ENCODE measurements around the gene CTCFL. TPM values are rescaled to one million over a fixed set of nuclear protein-coding genes. Genes with fewer than 3 reads are reported as not detected.

The CTCFL gene
- total RNA-seq, 1 experiment from 2014 or later: not detected

DNA sequence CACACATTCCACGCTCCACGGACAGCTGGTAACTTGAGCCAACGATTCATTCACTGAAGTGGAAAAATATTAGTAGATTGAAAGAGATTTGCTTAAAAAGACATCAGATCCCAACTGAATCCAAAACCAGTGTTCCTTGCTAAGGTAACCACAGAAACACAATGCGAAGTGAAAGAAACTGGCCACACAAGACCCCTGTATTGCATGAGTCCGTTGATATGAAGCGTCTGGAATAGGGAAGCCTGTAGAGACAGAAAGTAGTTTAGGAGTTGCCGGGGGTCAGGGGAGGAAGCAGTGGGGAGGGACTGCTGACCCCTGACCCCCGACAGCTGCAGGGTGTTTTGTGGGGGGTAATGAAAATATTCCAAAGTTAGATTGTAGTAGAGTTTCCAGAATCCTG is 46.0 kb upstream of the CTCFL start:
- intact Hi-C loops (cut with micrococcal nuclease; ENCODE audit: unreplicated experiment): no loop called here
- no peak for DNase-seq
- CTCF ChIA-PET: no interaction called here
- Mint-ChIP-seq H3K36me3 (ENCODE audit: insufficient read depth, unreplicated experiment) (no peaks in the 10 kb centered on the region), H3K4me1 (ENCODE audit: low read depth, unreplicated experiment) (no peaks in the 10 kb centered on the region), H3K9me3 (ENCODE audit: low read depth, unreplicated experiment) (no peaks in the 10 kb centered on the region), H3K27ac (ENCODE audit: unreplicated experiment) (no peak overlapping the region), H3K4me3 (ENCODE audit: low read depth, unreplicated experiment) (no peak overlapping the region), H3K27me3 (ENCODE audit: unreplicated experiment) (no peaks in the 10 kb centered on the region)
- TF ChIP-seq, protein P1, sequence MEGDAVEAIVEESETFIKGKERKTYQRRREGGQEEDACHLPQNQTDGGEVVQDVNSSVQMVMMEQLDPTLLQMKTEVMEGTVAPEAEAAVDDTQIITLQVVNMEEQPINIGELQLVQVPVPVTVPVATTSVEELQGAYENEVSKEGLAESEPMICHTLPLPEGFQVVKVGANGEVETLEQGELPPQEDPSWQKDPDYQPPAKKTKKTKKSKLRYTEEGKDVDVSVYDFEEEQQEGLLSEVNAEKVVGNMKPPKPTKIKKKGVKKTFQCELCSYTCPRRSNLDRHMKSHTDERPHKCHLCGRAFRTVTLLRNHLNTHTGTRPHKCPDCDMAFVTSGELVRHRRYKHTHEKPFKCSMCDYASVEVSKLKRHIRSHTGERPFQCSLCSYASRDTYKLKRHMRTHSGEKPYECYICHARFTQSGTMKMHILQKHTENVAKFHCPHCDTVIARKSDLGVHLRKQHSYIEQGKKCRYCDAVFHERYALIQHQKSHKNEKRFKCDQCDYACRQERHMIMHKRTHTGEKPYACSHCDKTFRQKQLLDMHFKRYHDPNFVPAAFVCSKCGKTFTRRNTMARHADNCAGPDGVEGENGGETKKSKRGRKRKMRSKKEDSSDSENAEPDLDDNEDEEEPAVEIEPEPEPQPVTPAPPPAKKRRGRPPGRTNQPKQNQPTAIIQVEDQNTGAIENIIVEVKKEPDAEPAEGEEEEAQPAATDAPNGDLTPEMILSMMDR (IDR thresholded peaks at IDR 0.05; ENCODE audit: unreplicated experiment): no peak
- no TSS peak for BruUV-seq (replicated peaks)

GRCh38 chr20:57570145-57570850 is 45.4 kb upstream of the CTCFL start:
- CTCF ChIA-PET: no interaction called here
- Mint-ChIP-seq H3K4me3 (ENCODE audit: low read depth, unreplicated experiment) (no peak overlapping the region), H3K9me3 (ENCODE audit: low read depth, unreplicated experiment) (no peaks in the 10 kb centered on the region), H3K27me3 (ENCODE audit: unreplicated experiment) (no peaks in the 10 kb centered on the region), H3K27ac (ENCODE audit: unreplicated experiment) (no peak overlapping the region), H3K36me3 (ENCODE audit: insufficient read depth, unreplicated experiment) (no peaks in the 10 kb centered on the region), H3K4me1 (ENCODE audit: low read depth, unreplicated experiment) (no peaks in the 10 kb centered on the region)
- BruUV-seq (replicated peaks): no TSS peak
- no peak for DNase-seq
- TF ChIP-seq, protein P1 (IDR thresholded peaks at IDR 0.05; ENCODE audit: unreplicated experiment): no peak
- intact Hi-C loops (cut with micrococcal nuclease; ENCODE audit: unreplicated experiment): no loop called here

DNA sequence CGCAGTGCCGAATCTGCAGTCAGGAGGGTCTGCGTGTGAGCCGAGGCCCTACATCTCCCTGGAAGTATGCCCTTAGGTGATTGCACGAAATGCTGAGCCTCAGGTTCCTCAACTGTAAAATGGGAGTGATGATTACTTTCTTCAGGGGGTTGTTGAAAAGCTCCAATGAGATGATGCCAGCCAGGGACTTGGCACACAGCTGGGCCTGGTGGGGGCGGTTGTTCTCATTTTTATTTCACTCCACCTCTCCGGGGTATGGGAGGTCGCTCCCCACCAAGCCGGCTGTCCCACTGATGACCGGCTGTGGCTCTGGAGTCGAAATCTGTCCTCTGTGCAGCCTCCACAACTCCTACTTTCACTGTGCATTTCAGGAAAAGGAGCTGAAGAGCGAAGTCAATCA is 44.0 kb upstream of the CTCFL start:
- DNase-seq: no peak
- no peak overlapping the region for H3K4me3 Mint-ChIP-seq (ENCODE audit: low read depth, unreplicated experiment)
- H3K9me3 Mint-ChIP-seq (ENCODE audit: low read depth, unreplicated experiment): no peaks in the 10 kb centered on the region
- TF ChIP-seq, protein P1 (IDR thresholded peaks at IDR 0.05; ENCODE audit: unreplicated experiment): no peak
- H3K27ac Mint-ChIP-seq (ENCODE audit: unreplicated experiment): no peak overlapping the region
- CTCF ChIA-PET: no interaction called here
- H3K4me1 Mint-ChIP-seq (ENCODE audit: low read depth, unreplicated experiment): no peaks in the 10 kb centered on the region
- no peaks in the 10 kb centered on the region for H3K36me3 Mint-ChIP-seq (ENCODE audit: insufficient read depth, unreplicated experiment)
- H3K27me3 Mint-ChIP-seq (ENCODE audit: unreplicated experiment): no peaks in the 10 kb centered on the region
- no TSS peak for BruUV-seq (replicated peaks)
- intact Hi-C loops (cut with micrococcal nuclease; ENCODE audit: unreplicated experiment): no loop called here

DNA sequence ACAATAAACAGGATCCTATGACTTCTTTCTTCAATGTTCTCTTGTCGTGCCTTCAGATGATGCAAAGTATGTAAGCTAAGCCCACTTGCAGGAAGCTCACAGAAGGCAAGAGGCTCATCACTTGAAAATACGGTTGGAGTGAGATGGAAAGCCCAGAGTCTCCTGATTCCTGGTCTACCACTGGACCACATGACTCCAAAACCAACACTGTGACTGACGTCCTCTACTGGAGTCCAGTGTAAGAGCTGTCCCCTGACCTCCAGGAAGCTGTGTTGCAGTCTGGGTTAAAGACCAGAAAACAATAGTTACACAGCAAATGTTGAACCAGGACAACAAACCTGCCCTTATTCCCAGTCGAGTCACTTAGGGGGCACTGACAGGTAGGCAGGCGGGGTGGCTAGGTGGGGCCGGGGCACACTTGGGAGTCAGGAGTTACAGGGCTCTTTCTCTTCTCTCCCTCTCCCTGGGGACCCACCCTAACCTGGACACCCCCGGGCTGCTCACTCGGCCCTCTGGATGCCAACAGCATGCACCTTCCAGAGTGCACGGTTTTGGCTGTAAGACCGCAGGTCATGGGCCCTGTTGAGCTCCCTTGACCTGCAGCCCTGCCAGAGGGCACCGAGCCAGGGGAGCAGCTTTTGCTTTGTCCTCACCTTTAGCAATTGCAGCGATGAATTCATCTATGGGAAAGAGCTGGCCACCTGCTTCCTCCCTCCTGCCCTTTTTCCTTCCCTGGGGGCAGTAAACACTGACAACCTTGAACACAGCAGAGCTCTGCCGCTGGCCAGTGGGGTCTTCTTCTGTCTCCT is 43.4 kb upstream of the CTCFL start:
- H3K27ac Mint-ChIP-seq (ENCODE audit: unreplicated experiment): no peak overlapping the region
- no peaks in the 10 kb centered on the region for H3K4me1 Mint-ChIP-seq (ENCODE audit: low read depth, unreplicated experiment)
- no peaks in the 10 kb centered on the region for H3K9me3 Mint-ChIP-seq (ENCODE audit: low read depth, unreplicated experiment)
- intact Hi-C loops (cut with micrococcal nuclease; ENCODE audit: unreplicated experiment): no loop called here
- no TSS peak for BruUV-seq (replicated peaks)
- no peaks in the 10 kb centered on the region for H3K27me3 Mint-ChIP-seq (ENCODE audit: unreplicated experiment)
- no peaks in the 10 kb centered on the region for H3K36me3 Mint-ChIP-seq (ENCODE audit: insufficient read depth, unreplicated experiment)
- H3K4me3 Mint-ChIP-seq (ENCODE audit: low read depth, unreplicated experiment): no peak overlapping the region
- CTCF ChIA-PET: interaction anchor here (1.6 kb wide), 1 partner anchor 10 kb away, joined by 3 read pairs; no protein-coding TSS in a partner anchor
- TF ChIP-seq, protein P1 (IDR thresholded peaks at IDR 0.05; ENCODE audit: unreplicated experiment): no peak
- DNase-seq: no peak

All from Calu3 (cell line).